Panc1 (cell line): ENCODE data around the gene GALC. TPM values are rescaled to one million over a fixed set of nuclear protein-coding genes. Genes with fewer than 3 reads are reported as not detected.

Experiments used
- ATAC-seq: fragments of 200-7000 bp; cut with Tn5 transposase; 2 replicates; pipeline ENCODE4 v1.9.1; 2020; ENCODE audit warnings: mild to moderate bottlenecking, moderate library complexity
- BruUV-seq: library from RNA; stranded (reverse); fragments of 400-500 nt; replicated peaks from 2 replicates; lab custom pipeline; 2021; lab: Mats Ljungman, UMichigan
- CTCF ChIA-PET: fragments of 300-600 bp; sonication (Branson Sonifier 250); formaldehyde crosslinking; loops from one replicate; lab custom pipeline; 2022; ENCODE audit warnings: antibody characterized with exemption; lab: Charles Lee
- POLR2A ChIA-PET: fragments of 300-600 bp; sonication (Branson Sonifier 250); formaldehyde crosslinking; loops from one replicate; lab custom pipeline; 2022; ENCODE audit warnings: antibody characterized with exemption; lab: Charles Lee
- DNase-seq: peaks from one replicate; pipeline ENCODE4 v3.0.0-alpha.2; 2010; ENCODE audit warnings: low read depth, low spot score
- H3K27ac ChIP-seq: 2 replicates; pipeline ENCODE4 v1.5.1; 2011; ENCODE audit warnings: mild to moderate bottlenecking, low read length, inconsistent platforms
- H3K27me3 ChIP-seq: fragments of 200-500 bp; sonication (Bioruptor generic); 2 replicates; pipeline ENCODE4 v1.6.0; 2014; ENCODE audit warnings: low read length, inconsistent platforms; ENCODE audit not compliant: control insufficient read depth, insufficient read depth
- H3K36me3 ChIP-seq: fragments of 200-500 bp; sonication (Bioruptor generic); 2 replicates; pipeline ENCODE4 v1.5.1; 2014; ENCODE audit warnings: inconsistent platforms, mild to moderate bottlenecking, low read length, moderate library complexity; ENCODE audit not compliant: control insufficient read depth, insufficient read depth
- H3K4me1 ChIP-seq: 2 replicates; pipeline ENCODE4 v1.5.1; 2011; ENCODE audit warnings: inconsistent platforms, mild to moderate bottlenecking, low read length, moderate library complexity; ENCODE audit not compliant: control insufficient read depth, insufficient read depth
- H3K4me3 ChIP-seq, 2 experiments: 2 replicates each; pipeline ENCODE4 v1.5.1; 2011 to 2012; ENCODE audit warnings: low read depth in 2 of 2, low read length in 2 of 2, mild to moderate bottlenecking in 2 of 2, inconsistent platforms in 1 of 2, moderate library complexity in 1 of 2
- H3K9me3 ChIP-seq: fragments of 200-500 bp; sonication (Bioruptor generic); 2 replicates; pipeline ENCODE4 v1.5.1; 2014; ENCODE audit warnings: low read depth, mild to moderate bottlenecking, inconsistent platforms, low read length, moderate library complexity; ENCODE audit not compliant: control insufficient read depth, insufficient read depth
- CTCF ChIP-seq: fragments of 450-650 bp; IDR thresholded peaks from 2 replicates; pipeline ENCODE4 v1.5.1; 2017; ENCODE audit warnings: mild to moderate bottlenecking
- POLR2AphosphoS5 ChIP-seq: IDR thresholded peaks from 2 replicates; pipeline ENCODE4 v1.6.1; 2012; ENCODE audit warnings: mild to moderate bottlenecking, low read depth, low read length, moderate library complexity
- REST ChIP-seq, 2 experiments: IDR thresholded peaks; 2 replicates each; pipeline ENCODE4 v1.6.1; 2011 to 2012; ENCODE audit warnings: low read depth in 2 of 2, control low read depth in 1 of 2, low read length in 1 of 2, mild to moderate bottlenecking in 1 of 2, moderate library complexity in 1 of 2; ENCODE audit not compliant: insufficient read depth in 1 of 2
- SIN3A ChIP-seq: IDR thresholded peaks from 2 replicates; pipeline ENCODE4 v1.6.1; 2012; ENCODE audit warnings: low read depth, mild to moderate bottlenecking, low read length, moderate library complexity, borderline replicate concordance; ENCODE audit not compliant: insufficient read depth
- TCF7L2 ChIP-seq: IDR thresholded peaks from 2 replicates; pipeline ENCODE4 v1.6.1; 2011; ENCODE audit warnings: mild to moderate bottlenecking, low read depth, low read length, inconsistent platforms
- in situ Hi-C: cut with HindIII; loops from 2 replicates; pipeline ENCODE4 v1.10.0; 2016; ENCODE audit warnings: low sequenced_read_pairs, low pct_unique_long_range_greater_than_20kb
- intact Hi-C: fragments of 100-400 bp; cut with micrococcal nuclease; formaldehyde crosslinking; loops from one replicate; pipeline ENCODE4 v1.10.0; 2022; ENCODE audit not compliant: unreplicated experiment
- total RNA-seq: library from RNA; stranded (reverse); gene quantifications from one replicate; pipeline ENCODE4 v1.2.1, GENCODE V29; 2021; ENCODE audit not compliant: unreplicated experiment

Gene GALC
- total RNA-seq, 1 experiment from 2014 or later, result 9.7 TPM

GRCh38 chr14:88039197-88039596, 46.2 kb upstream of the GALC start:
- CTCF ChIA-PET, result no interaction called here
- no TSS peak for BruUV-seq
- intact Hi-C loops, result no loop called here

GRCh38 chr14:88037325-88037724, 44.3 kb upstream of the GALC start:
- H3K9me3 ChIP-seq, result no peaks in the 10 kb centered on the region
- H3K36me3 ChIP-seq, result no peaks in the 10 kb centered on the region
- BruUV-seq, result no TSS peak
- no peak for TF ChIP-seq CTCF
- no peak for TF ChIP-seq REST (IDR thresholded peaks at IDR 0.05; ENCODE audit: insufficient read depth in 1 of 2, low read depth in 2 of 2, low read length in 1 of 2)
- no peak for TF ChIP-seq POLR2AphosphoS5
- no peak for TF ChIP-seq SIN3A
- TF ChIP-seq TCF7L2, result no peak
- H3K4me3 ChIP-seq, result no peak overlapping the region
- H3K27ac ChIP-seq, result no peak overlapping the region
- no peaks in the 10 kb centered on the region for H3K4me1 ChIP-seq
- POLR2A ChIA-PET, result no interaction called here
- ATAC-seq (no peak), DNase-seq (no peak)
- no peaks in the 10 kb centered on the region for H3K27me3 ChIP-seq
- CTCF ChIA-PET, result no interaction called here
- in situ Hi-C loops (no loop called here), intact Hi-C loops (no loop called here)

More at GRCh38 chr14:88039197-88039596, 46.2 kb upstream of the GALC start:
- H3K9me3 ChIP-seq, result no peaks in the 10 kb centered on the region
- TF ChIP-seq CTCF, result no peak
- no peak for TF ChIP-seq POLR2AphosphoS5
- no peak for TF ChIP-seq TCF7L2
- no peak for TF ChIP-seq SIN3A
- TF ChIP-seq REST (IDR thresholded peaks at IDR 0.05; ENCODE audit: insufficient read depth in 1 of 2, low read depth in 2 of 2, low read length in 1 of 2), result no peak
- no peak overlapping the region for H3K4me3 ChIP-seq
- DNase-seq (no peak), ATAC-seq (no peak)
- no peaks in the 10 kb centered on the region for H3K27me3 ChIP-seq
- no peak overlapping the region for H3K27ac ChIP-seq
- no peaks in the 10 kb centered on the region for H3K36me3 ChIP-seq
- no peaks in the 10 kb centered on the region for H3K4me1 ChIP-seq
- POLR2A ChIA-PET, result no interaction called here
- in situ Hi-C loops, result no loop called here
